Upper lobe of right lung (tissue), 1 donor: ENCODE results near the gene SSNA1. TPM values are rescaled to one million over a fixed set of nuclear protein-coding genes. Genes with fewer than 3 reads are reported as not detected.

ENCODE experiments used
- ATAC-seq: fragments of 200-7000 bp; cut with Tn5 transposase; one replicate; pipeline ENCODE4 v1.9.1; 2020; ENCODE audit warnings: mild to moderate bottlenecking, moderate library complexity
- DNase-seq: peaks from one replicate; pipeline ENCODE4 v3.0.0-alpha.2; 2020
- H3K27ac ChIP-seq: fragments of 200-600 bp; one replicate; pipeline ENCODE4 v1.8.0; 2022
- H3K27me3 ChIP-seq: fragments of 200-600 bp; one replicate; pipeline ENCODE4 v1.8.0; 2022; ENCODE audit warnings: mild to moderate bottlenecking
- H3K36me3 ChIP-seq: fragments of 200-600 bp; one replicate; pipeline ENCODE4 v1.8.0; 2022
- H3K4me1 ChIP-seq: fragments of 200-600 bp; one replicate; pipeline ENCODE4 v1.8.0; 2022
- H3K4me3 ChIP-seq: fragments of 200-600 bp; one replicate; pipeline ENCODE4 v1.8.0; 2022; ENCODE audit warnings: mild to moderate bottlenecking
- H3K9me3 ChIP-seq: fragments of 200-600 bp; one replicate; pipeline ENCODE4 v1.8.0; 2022
- CTCF ChIP-seq: fragments of 200-600 bp; IDR thresholded peaks from one replicate; pipeline ENCODE4 v1.8.0; 2022; ENCODE audit warnings: antibody characterized with exemption
- intact Hi-C: fragments of 100-400 bp; cut with DNase I; formaldehyde crosslinking; loops from one replicate; pipeline ENCODE4 v1.11.0; 2022
- total RNA-seq: library from RNA; stranded (reverse); fragmentation: NEBNext Ultra II Directional; extraction: Animal tissue kit (Norgen Biotek cat#: 25700); gene quantifications from one replicate; pipeline ENCODE4 v1.2.1, GENCODE V29; 2021
- donor health status: DM: no; HTN: yes; CAD: no; lungs with severe emphysema.

SSNA1 gene
- total RNA-seq, 1 donor from 2014 or later, result 55.5 TPM

DNA sequence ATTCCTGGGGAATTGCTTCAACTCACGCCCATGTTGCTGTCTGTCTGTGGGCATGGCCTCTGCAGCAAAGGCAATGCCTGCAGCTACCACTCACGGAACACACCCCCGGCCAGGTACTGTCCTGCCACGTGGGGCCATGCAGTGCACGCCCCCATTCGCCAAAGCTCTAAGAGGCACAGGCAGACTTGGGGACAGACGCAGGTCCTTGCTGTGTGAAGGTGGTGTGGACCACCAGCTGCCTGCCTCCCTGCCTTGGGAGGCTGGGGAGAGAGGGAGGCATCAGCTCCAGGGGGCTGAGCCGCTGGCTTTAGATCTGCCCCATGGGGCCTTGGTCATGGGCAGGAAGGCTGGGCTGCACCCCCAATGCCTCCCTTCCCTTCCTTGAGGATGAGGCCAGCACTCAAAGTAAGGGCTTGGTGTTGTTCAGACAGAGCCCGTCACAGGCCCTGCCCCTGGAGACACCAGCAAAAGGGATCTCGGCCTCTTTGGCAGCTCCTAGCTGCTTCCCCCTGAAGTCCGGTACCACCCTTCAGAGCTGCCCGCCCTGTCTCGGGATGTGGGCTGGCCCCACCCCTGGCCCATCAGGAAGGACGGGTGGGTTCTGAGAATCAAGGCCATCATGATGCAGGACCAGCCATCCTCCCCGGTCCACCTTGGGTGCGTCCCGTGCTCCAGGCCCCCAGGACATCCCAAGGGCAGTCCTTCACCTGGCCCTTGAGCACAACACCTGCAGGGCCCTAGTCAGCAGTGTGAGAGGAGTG is 47.2 kb upstream of the SSNA1 start:
- intact Hi-C loops, result no loop called here
- Histone ChIP-seq H3K36me3 (no peaks in the 10 kb centered on the region), H3K4me1 (no peaks in the 10 kb centered on the region), H3K4me3 (no peak overlapping the region), H3K27me3 (peaks cover 76% of the 10 kb centered on the region), H3K27ac (no peak overlapping the region), H3K9me3 (no peaks in the 10 kb centered on the region)
- ATAC-seq, result no peak
- no peak for TF ChIP-seq CTCF
- DNase-seq, result peak; percentile 48

DNA sequence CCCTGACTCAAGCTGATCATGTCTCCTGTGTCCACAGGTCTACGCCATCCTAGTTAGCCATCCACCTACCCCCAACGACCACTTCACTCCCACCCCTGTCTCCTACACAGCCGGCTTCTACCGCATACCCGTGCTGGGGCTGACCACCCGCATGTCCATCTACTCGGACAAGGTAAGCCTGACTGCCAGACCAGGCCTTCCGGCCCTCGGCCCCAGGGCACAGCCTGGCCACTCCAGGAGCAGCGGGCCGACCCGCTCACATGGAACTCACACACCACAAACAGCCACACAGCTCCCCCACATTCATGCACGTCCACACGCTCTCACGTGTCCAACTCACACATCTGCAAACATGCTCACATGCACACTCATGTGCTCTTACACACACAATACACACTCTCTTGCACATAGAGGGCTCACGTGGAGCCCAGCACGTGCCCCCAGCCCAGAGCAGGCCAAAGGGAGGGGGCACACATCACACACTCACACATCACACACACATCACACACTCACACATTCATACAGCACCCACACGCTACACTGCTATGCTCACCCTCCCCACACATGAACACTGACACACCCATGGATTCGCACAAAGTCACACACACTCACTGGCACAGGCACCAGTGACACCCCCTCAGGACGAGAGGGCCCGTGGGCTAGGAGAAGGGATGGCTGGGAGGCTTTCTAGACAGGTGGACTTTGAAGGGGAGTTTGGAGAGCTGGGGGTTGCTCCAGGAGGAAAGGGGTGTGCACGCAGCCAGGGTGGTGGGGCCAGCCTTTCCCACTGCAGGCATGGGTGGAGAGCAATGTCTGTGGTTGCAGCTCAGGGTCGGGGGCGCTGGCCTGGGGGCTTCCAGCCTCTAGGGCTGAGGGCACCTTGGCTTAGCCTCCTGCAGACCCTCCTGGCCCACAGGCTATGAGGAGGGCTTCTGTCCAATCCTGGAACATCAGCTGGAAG is 46.2 kb upstream of the SSNA1 start:
- intact Hi-C loops, result no loop called here
- DNase-seq (peak; percentile 51), ATAC-seq (no peak)
- Histone ChIP-seq H3K36me3 (no peaks in the 10 kb centered on the region), H3K4me1 (no peaks in the 10 kb centered on the region), H3K27me3 (peaks cover 65% of the 10 kb centered on the region), H3K27ac (no peak overlapping the region), H3K4me3 (no peak overlapping the region), H3K9me3 (no peaks in the 10 kb centered on the region)
- TF ChIP-seq CTCF, result no peak

DNA sequence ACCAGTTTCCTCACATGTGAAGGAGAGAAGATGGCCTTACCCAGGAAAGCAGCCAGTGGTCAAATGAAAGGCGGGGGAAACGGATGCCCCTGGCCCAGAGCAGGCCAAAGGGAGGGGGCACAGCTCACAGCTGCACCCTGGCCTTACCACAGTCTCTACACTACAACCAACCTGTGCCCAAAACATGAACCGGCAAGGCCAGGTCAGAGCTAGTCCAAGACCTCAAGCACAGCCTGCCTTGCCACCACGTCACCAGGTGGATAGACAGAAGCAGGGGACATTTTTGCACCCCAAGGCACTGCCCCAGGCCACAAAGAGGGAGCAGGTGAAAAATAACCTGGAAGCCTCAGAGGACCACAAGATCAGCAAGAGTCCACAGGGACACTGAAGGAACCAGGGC is 45.0 kb upstream of the SSNA1 start:
- Histone ChIP-seq H3K4me3 (no peak overlapping the region), H3K4me1 (no peaks in the 10 kb centered on the region), H3K27me3 (peaks cover 53% of the 10 kb centered on the region), H3K36me3 (no peaks in the 10 kb centered on the region), H3K27ac (no peak overlapping the region), H3K9me3 (no peaks in the 10 kb centered on the region)
- ATAC-seq (no peak), DNase-seq (no peak)
- TF ChIP-seq CTCF, result no peak
- intact Hi-C loops, result no loop called here

- Histone ChIP-seq H3K4me3 (no peak overlapping the region), H3K36me3 (no peaks in the 10 kb centered on the region), H3K9me3 (no peaks in the 10 kb centered on the region), H3K4me1 (no peaks in the 10 kb centered on the region), H3K27ac (no peak overlapping the region), H3K27me3 (peaks cover 31% of the 10 kb centered on the region)
- peak; percentile 52 for DNase-seq
- ATAC-seq, result no peak
- no peak for TF ChIP-seq CTCF
- intact Hi-C loops, result no loop called here
Observed at GRCh38 chr9:137145731-137146526, 42.5 kb upstream of the SSNA1 start.

GRCh38 chr9:137146527-137146918 is 42.0 kb upstream of the SSNA1 start:
- intact Hi-C loops, result no loop called here
- Histone ChIP-seq H3K4me3 (no peak overlapping the region), H3K27ac (no peak overlapping the region), H3K4me1 (no peaks in the 10 kb centered on the region), H3K27me3 (peaks cover 27% of the 10 kb centered on the region), H3K36me3 (no peaks in the 10 kb centered on the region), H3K9me3 (no peaks in the 10 kb centered on the region)
- no peak for TF ChIP-seq CTCF
- ATAC-seq, result no peak
- peak; percentile 52 for DNase-seq
